Upper lobe of right lung (tissue), 1 donor: ENCODE measurements around the gene KRT79. TPM values are rescaled to one million over a fixed set of nuclear protein-coding genes. Genes with fewer than 3 reads are reported as not detected.

ENCODE experiments used
- ATAC-seq: fragments of 200-7000 bp; cut with Tn5 transposase; one replicate; pipeline ENCODE4 v1.9.1; 2020; ENCODE audit warnings: mild to moderate bottlenecking, moderate library complexity
- DNase-seq: peaks from one replicate; pipeline ENCODE4 v3.0.0-alpha.2; 2020
- H3K27ac ChIP-seq: fragments of 200-600 bp; one replicate; pipeline ENCODE4 v1.8.0; 2022
- H3K27me3 ChIP-seq: fragments of 200-600 bp; one replicate; pipeline ENCODE4 v1.8.0; 2022; ENCODE audit warnings: mild to moderate bottlenecking
- H3K36me3 ChIP-seq: fragments of 200-600 bp; one replicate; pipeline ENCODE4 v1.8.0; 2022
- H3K4me1 ChIP-seq: fragments of 200-600 bp; one replicate; pipeline ENCODE4 v1.8.0; 2022
- H3K4me3 ChIP-seq: fragments of 200-600 bp; one replicate; pipeline ENCODE4 v1.8.0; 2022; ENCODE audit warnings: mild to moderate bottlenecking
- H3K9me3 ChIP-seq: fragments of 200-600 bp; one replicate; pipeline ENCODE4 v1.8.0; 2022
- intact Hi-C: fragments of 100-400 bp; cut with DNase I; formaldehyde crosslinking; loops from one replicate; pipeline ENCODE4 v1.11.0; 2022
- total RNA-seq: library from RNA; stranded (reverse); fragmentation: NEBNext Ultra II Directional; extraction: Animal tissue kit (Norgen Biotek cat#: 25700); gene quantifications from one replicate; pipeline ENCODE4 v1.2.1, GENCODE V29; 2021
- TF ChIP-seq, protein P1 (sequence below): fragments of 200-600 bp; IDR thresholded peaks from one replicate; pipeline ENCODE4 v1.8.0; 2022; ENCODE audit warnings: antibody characterized with exemption
- donor health status: DM: no; HTN: yes; CAD: no; lungs with severe emphysema.

Gene KRT79
- total RNA-seq, 1 donor from 2014 or later, result 5.4 TPM

DNA sequence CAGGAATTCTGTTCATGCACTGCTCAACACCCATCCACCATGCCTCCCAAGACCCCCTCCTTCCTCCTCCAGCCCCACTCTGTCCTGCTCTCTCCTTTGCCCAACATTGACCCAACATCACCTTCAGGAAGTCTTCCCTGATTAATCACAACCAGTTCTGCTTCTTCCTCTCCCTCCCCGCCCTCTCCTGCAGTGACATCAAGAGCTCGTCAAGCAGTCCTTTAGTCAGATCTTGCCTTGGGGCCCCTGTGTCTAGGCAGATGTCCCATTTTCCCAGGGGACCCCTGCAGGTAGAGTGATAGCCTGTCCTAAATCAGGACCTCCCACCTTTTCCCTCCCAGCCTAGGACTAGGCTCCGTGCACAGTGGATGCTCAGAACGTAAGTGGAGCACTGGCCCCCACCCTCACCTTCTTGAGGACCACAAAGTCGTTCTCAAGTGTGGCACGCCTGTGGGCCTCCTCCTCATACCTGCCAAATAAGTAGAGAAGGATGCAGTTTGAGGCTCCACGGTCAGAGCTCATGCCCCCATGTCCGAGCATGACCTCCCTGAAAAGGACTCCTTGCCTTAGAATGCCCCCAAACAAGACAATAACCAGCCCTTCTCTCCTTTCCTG lies 12.4 kb upstream of the KRT79 start:
- Histone ChIP-seq H3K9me3 (no peaks in the 10 kb centered on the region), H3K27ac (no peak overlapping the region), H3K36me3 (no peaks in the 10 kb centered on the region), H3K27me3 (peaks cover 11% of the 10 kb centered on the region), H3K4me1 (no peaks in the 10 kb centered on the region), H3K4me3 (no peak overlapping the region)
- intact Hi-C loops, result no loop called here
- DNase-seq, result no peak
- ATAC-seq, result no peak
- TF ChIP-seq, protein P1, sequence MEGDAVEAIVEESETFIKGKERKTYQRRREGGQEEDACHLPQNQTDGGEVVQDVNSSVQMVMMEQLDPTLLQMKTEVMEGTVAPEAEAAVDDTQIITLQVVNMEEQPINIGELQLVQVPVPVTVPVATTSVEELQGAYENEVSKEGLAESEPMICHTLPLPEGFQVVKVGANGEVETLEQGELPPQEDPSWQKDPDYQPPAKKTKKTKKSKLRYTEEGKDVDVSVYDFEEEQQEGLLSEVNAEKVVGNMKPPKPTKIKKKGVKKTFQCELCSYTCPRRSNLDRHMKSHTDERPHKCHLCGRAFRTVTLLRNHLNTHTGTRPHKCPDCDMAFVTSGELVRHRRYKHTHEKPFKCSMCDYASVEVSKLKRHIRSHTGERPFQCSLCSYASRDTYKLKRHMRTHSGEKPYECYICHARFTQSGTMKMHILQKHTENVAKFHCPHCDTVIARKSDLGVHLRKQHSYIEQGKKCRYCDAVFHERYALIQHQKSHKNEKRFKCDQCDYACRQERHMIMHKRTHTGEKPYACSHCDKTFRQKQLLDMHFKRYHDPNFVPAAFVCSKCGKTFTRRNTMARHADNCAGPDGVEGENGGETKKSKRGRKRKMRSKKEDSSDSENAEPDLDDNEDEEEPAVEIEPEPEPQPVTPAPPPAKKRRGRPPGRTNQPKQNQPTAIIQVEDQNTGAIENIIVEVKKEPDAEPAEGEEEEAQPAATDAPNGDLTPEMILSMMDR, result no peak

DNA sequence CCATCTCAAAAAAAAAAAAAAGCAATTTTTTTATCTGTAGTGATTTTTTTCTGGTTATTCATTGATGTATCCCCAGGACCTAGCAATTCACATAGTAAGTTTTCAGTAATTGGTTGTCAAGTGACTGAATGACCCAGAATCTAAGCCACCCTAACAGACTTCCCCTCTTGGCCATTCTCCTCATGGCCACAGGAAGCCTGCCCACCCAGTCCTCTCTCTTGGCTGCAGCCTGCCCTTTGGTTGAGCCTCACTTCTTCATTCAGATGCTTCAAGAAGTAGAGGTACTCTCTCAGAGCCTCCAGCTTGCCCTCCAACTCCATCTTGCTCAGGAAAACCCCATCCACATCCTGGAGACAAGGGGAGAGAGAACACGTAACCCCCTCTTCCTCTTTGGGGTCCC lies 11.8 kb upstream of the KRT79 start:
- no peak overlapping the region for H3K27ac ChIP-seq
- ATAC-seq (no peak), DNase-seq (no peak)
- no peak overlapping the region for H3K4me3 ChIP-seq
- no peaks in the 10 kb centered on the region for H3K4me1 ChIP-seq
- intact Hi-C loops, result no loop called here
- TF ChIP-seq, protein P1, result no peak
- H3K27me3 ChIP-seq, result peaks cover 8% of the 10 kb centered on the region
- H3K9me3 ChIP-seq, result no peaks in the 10 kb centered on the region
- no peaks in the 10 kb centered on the region for H3K36me3 ChIP-seq

DNA sequence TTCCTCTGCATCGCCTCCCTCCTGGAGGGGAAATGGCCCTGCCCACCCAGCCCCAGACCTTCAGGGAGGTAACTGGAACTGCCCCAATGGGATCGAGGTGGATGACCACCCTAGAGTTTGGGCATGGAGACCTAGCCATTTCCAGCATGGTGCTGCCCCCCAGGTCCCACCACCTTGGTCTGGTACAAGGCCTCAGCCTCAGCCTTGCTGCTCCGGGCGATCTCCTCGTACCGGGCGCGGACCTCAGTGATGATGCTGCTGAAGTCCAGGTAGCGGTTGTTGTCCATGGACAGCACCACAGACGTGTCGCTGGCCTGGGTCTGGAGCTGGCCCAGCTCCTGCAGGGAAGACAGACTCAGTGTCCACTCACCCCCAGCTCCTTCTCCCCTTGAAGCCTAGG lies 10.3 kb upstream of the KRT79 start:
- ATAC-seq, result no peak
- Histone ChIP-seq H3K27me3 (peaks cover 13% of the 10 kb centered on the region), H3K27ac (no peak overlapping the region), H3K9me3 (no peaks in the 10 kb centered on the region), H3K36me3 (no peaks in the 10 kb centered on the region), H3K4me3 (no peak overlapping the region), H3K4me1 (no peaks in the 10 kb centered on the region)
- TF ChIP-seq, protein P1, result no peak
- intact Hi-C loops, result no loop called here
- no peak for DNase-seq

DNA sequence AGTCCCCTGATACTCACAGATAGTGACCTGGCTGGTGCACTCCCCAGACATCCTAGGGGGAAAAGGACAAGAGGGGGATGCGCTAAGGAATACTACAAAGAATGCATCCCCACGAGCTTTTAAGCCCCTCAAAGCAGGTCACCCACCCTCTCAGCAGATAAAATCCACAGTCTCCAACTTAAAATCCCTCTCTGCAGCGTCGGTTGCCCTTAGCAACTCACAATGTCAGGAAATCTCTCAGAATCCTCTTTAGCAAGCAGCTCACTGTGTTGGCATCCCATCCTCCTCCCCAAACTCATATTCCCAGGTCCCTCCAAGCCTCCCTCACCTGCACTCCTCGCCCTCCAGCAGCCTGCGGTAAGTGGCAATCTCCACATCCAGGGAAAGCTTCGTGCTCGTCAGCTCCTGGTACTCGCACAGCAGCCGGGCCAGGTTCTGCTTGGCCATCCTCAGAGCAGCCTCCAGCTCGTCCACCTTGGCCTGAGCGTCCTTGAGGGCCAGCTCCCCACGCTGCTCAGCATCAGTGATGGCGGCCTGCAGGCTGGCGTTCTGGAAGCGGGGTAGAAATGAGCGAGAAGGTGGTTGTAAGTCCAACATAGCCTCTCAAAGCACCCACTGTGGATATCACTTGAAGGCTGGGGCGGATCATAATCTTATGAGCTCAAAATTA lies 5.5 kb upstream of the KRT79 start:
- TF ChIP-seq, protein P1, result no peak
- ATAC-seq, result no peak
- Histone ChIP-seq H3K4me1 (no peaks in the 10 kb centered on the region), H3K27me3 (peaks cover 10% of the 10 kb centered on the region), H3K4me3 (no peak overlapping the region), H3K36me3 (no peaks in the 10 kb centered on the region), H3K9me3 (no peaks in the 10 kb centered on the region), H3K27ac (no peak overlapping the region)
- no peak for DNase-seq
- intact Hi-C loops, result no loop called here

DNA sequence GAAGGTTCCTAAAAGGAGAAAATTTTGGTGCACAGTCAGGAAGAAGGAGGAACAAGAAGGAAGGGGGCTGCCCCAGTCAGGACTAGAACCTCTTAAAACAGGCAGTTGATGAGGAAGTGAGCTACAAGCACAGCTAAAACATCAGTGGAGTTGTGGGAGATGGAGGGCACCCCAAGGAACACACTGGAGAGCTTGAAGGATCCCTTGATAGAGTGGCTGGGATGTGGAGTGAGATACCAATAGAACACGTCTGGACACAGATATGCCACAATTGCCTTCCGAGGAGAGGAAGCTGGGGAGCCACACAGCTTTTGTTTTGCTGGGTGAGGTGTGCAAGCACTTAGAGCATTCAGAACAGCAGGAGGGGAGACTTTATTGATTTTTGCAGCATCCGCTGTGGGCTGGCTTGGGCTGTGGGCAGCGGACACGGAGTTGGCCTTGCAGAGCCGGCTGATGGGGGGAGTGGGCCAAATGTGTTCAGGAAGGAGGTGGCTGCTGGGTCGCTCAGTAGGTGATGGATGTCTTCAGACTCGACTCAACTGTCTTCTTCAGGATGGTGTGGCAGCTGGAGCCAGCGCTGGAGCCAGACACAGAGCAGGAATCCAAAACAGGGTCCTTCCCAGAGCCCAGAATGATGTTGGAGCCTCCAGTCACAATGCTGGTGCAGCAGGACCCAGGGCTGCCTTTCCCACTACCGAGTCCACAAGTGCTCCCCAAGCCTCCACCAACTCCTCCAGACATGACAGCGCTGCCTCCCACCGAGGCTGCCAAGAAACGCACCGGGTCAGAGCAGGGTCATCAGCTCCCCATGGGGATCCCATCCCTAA lies 4.7 kb upstream of the KRT79 start:
- no peak for ATAC-seq
- no peaks in the 10 kb centered on the region for H3K36me3 ChIP-seq
- peaks cover 10% of the 10 kb centered on the region for H3K27me3 ChIP-seq
- H3K4me3 ChIP-seq, result no peak overlapping the region
- H3K4me1 ChIP-seq, result no peaks in the 10 kb centered on the region
- intact Hi-C loops, result no loop called here
- TF ChIP-seq, protein P1, result no peak
- H3K27ac ChIP-seq, result no peak overlapping the region
- H3K9me3 ChIP-seq, result no peaks in the 10 kb centered on the region
- no peak for DNase-seq
